GM18873 (cell line): ENCODE measurements around the gene GRIK2.

ENCODE experiments used
- ATAC-seq: cut with Tn5 transposase; IDR thresholded peaks from one replicate; pipeline ENCODE4 v1.9.1; 2021; ENCODE audit warnings: mild to moderate bottlenecking, moderate library complexity, moderate number of reproducible peaks; ENCODE audit not compliant: unreplicated experiment, low FRiP score

GRIK2 gene

GRCh38 chr6:101451981-101452380, 58.5 kb downstream of the GRIK2 start:
- ATAC-seq: no peak

- ATAC-seq: no peak
Measured at GRCh38 chr6:101453221-101453620, 59.7 kb downstream of the GRIK2 start.

GRCh38 chr6:101454106-101454676, 60.7 kb downstream of the GRIK2 start:
- no peak for ATAC-seq

- no peak for ATAC-seq
Measured at GRCh38 chr6:101458336-101458735, 64.8 kb downstream of the GRIK2 start.

GRCh38 chr6:101458826-101459225, 65.3 kb downstream of the GRIK2 start:
- ATAC-seq: no peak

GRCh38 chr6:101462576-101462975, 69.1 kb downstream of the GRIK2 start:
- no peak for ATAC-seq

- ATAC-seq: no peak
Measured at GRCh38 chr6:101465863-101466262, 72.4 kb downstream of the GRIK2 start.

- ATAC-seq: no peak
Measured at GRCh38 chr6:101477436-101477835, 83.9 kb downstream of the GRIK2 start.

- ATAC-seq: no peak
Measured at GRCh38 chr6:101478891-101479290, 85.4 kb downstream of the GRIK2 start.

GRCh38 chr6:101482606-101483005, 89.1 kb downstream of the GRIK2 start:
- no peak for ATAC-seq

- ATAC-seq: no peak
Measured at GRCh38 chr6:101484781-101485180, 91.3 kb downstream of the GRIK2 start.

GRCh38 chr6:101486124-101486523, 92.6 kb downstream of the GRIK2 start:
- ATAC-seq: no peak

GRCh38 chr6:101486726-101487125, 93.2 kb downstream of the GRIK2 start:
- ATAC-seq: no peak

- ATAC-seq: no peak
Measured at GRCh38 chr6:101489456-101489855, 95.9 kb downstream of the GRIK2 start.

GRCh38 chr6:101490857-101491256, 97.3 kb downstream of the GRIK2 start:
- ATAC-seq: no peak

- no peak for ATAC-seq
Measured at GRCh38 chr6:101502818-101503217, 109.3 kb downstream of the GRIK2 start.

GRCh38 chr6:101509536-101509935, 116.0 kb downstream of the GRIK2 start:
- no peak for ATAC-seq

GRCh38 chr6:101513181-101513580, 119.7 kb downstream of the GRIK2 start:
- ATAC-seq: no peak

GRCh38 chr6:101516578-101516977, 123.1 kb downstream of the GRIK2 start:
- ATAC-seq: no peak

GRCh38 chr6:101517632-101518031, 124.1 kb downstream of the GRIK2 start:
- no peak for ATAC-seq

GRCh38 chr6:101522254-101522653, 128.7 kb downstream of the GRIK2 start:
- no peak for ATAC-seq

GRCh38 chr6:101527467-101527866, 134.0 kb downstream of the GRIK2 start:
- ATAC-seq: no peak

- no peak for ATAC-seq
Measured at GRCh38 chr6:101528801-101529200, 135.3 kb downstream of the GRIK2 start.
